NCI-H2171 (cell line): Measurements from ENCODE around the gene LOXL4.

Experiments
- DNase-seq: peaks from one replicate; lab custom pipeline; 2025; lab: John Stamatoyannopoulos, UW

The LOXL4 gene

GRCh38 chr10:98264378-98265065, 3.5 kb downstream of the LOXL4 start:
- no peak for DNase-seq

GRCh38 chr10:98263088-98263487, 4.9 kb downstream of the LOXL4 start:
- no peak for DNase-seq

GRCh38 chr10:98262571-98262970, 5.4 kb downstream of the LOXL4 start:
- no peak for DNase-seq

GRCh38 chr10:98261436-98262277, 6.3 kb downstream of the LOXL4 start:
- DNase-seq, result no peak

DNA sequence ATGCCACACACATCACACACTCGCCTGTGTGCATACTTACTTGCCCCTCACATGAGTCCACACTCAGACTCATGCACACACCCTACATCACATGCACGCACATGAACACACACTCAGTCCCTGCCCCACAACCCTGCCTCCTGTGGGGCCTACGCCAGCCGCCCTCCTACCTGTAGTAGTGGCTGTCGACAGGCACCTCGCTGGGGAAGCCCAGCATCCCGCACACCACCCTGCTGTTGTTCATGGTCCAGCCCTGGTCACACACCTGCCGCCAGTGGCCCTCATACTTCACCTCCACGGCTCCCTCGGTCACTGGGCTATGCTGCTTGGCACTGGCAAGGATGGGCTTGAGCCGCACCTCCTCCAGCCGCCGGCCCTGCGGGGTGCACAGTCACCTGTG, 7.2 kb downstream of the LOXL4 start:
- no peak for DNase-seq

DNA sequence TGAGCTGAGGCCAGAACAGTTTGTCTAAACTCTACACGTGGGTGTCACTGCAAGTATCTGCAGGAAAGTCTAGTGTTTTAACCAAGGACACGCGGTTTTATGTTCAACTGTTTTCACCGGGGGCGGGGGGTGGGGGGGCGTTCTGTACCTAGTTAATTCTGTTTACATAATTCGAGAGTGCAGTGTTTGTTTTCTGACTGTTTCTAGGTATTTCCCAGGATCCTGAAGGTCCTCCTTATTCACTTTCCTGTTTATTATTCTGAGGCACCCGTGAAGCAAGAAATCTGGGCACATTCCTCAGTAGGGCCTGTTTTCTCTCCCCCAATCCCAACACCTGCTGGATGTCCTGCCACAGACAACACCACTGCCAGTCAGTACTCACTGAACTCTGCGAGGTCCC, 7.6 kb downstream of the LOXL4 start:
- no peak for DNase-seq

- DNase-seq, result no peak
Measured at GRCh38 chr10:98259606-98260315, 8.2 kb downstream of the LOXL4 start.

GRCh38 chr10:98258683-98259454, 9.1 kb downstream of the LOXL4 start:
- no peak for DNase-seq

GRCh38 chr10:98257961-98258360, 10.0 kb downstream of the LOXL4 start:
- DNase-seq, result no peak

DNA sequence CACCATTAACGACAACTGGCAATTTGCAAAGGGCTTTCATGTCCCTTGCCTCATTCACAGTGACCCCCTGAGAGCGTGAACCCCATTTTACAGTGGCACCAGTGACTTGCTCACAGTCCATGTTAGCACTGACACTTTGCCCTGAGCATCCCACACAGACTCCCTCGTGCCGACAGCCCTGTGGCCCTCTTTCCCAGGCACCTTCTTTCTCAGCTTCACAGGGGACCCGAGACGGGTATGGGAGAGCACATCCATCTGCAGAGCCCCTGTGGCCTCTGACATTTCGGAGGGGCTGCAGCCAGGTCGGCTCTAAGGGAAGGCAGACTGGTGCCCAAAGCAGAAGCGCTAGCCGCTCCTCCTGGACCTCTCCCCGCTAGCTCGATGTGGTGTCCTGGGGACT, 10.8 kb downstream of the LOXL4 start:
- DNase-seq, result no peak

DNA sequence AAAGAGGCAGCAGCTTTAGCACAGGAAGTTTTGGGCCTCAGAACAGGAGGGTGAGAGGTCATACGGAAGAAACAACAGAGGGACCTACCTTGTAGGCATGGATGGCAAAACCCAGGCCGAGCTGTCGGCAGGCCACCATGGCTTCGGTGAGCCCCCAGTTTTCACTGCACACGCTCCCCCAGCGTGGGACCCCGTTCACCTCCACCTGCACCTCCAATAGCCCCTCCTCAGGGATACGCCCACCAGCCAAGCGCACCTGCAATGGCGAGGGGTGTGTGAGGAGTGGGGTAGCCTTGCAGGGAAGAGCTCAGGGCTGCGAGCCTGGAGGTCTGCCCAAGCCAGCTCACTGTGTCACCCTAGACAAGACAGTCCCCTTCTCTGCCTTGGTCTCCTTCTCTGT, 11.3 kb downstream of the LOXL4 start:
- no peak for DNase-seq

DNA sequence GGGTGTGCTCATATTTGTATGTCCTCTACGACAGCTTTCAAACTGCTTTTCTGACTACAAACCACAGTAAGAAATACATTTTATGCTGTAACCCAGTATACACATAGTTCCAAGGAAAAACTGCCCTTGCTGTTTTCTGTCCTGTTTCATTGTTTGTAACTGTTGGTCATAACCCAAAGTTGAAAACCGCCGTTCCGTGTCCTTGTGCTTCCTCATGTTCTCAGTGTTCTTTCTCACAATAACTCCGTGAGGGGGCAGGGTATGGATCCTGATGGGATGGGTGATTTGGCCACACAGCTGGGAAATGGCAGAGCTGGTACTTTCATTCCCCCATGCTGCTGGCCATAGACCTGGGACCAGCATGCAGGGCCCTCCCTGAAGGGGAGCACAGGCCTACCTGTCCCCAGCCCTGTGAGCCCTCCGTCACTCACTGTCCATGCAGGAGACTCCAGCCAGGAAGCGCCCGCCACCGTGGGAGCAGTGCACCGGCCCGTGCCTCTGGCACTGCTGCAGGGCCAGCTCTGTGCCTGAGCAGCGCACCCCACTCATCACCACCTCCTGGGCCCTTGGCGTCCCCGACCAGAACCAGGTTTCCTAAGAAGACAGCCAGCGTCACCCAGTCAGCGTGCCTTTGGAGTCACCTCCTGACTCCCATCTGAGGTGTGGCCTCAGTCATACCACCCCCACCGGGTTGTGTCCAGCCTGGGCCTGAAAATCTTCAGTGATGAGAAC, 12.7 kb downstream of the LOXL4 start:
- no peak for DNase-seq

DNA sequence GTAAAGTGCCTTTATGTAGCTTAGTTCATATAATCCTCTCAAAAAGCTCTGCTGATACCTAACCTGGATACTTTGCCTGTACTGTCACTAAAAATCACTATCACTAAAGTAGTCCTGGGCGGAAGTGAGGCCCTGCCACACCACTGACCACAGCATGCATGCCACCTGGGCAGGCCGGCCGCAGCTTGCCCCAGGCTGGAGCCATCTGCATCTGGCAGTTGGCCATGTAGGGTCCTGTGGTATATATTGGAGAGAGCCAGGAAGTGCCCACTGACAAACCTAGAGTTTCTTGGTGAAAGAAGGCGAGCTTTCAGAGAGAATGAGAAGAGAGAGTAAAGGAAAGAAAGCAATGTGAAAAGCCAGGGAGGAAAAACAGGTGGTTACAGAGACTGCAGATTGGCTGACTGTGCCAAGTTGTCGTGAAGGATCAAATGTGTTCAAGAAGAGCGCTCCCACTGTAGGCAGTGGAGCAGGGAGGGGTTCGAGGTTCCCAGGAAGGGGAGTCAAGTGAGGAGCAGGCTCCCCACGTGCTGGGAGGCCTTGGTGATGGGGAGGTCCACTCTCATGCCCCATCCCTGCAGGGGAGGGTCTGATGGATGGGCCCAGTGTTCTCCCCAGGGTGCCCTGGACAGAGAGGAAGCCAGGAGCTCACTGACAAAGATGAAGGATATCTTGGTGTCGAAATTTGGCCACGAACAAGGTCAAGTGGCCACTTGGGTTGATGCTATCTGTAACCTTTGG, 13.6 kb downstream of the LOXL4 start:
- DNase-seq, result no peak

DNA sequence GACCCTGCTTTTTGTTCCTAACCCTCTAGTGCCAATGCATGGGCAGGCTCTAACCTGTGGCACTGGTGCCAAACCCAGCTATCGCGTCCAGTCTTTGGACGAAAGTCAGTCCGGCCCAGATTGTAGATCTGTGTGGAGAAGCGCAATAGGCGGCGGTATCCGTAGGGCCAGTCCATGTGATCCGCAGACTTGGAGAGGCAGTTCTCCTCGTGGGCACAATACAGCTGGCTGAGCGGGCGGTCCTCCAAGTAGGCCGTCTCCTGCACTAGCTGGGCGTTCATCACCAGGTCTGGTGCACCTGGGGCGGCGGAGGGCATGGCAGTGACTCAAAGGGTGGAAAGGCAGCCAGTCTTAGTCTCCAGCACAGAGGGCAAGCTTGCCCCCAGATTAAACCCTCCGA, 14.5 kb downstream of the LOXL4 start:
- DNase-seq, result no peak

- DNase-seq, result no peak
Measured at GRCh38 chr10:98252464-98252863, 15.5 kb downstream of the LOXL4 start.

- no peak for DNase-seq
Measured at GRCh38 chr10:98251399-98251798, 16.6 kb downstream of the LOXL4 start.

DNA sequence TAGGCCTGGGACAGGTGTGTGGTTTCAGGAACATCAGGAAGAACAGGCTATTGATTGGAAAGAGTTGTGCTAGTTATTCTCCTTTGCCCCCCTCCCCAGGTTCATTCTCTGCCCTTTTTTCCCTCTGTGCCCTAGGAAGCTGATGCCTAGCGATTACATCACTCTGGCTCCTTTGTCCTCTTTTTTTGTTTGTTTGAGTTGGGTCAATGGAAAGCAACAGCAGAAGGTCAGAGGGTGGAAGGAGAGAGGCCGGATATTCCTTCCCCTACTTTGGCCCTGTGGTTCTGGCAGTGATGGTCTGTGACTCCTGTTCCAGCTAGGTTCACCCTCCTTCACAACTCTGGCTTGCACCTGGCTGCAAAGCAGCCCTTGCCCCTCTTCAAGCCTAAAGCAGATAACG, 18.9 kb downstream of the LOXL4 start:
- no peak for DNase-seq

GRCh38 chr10:98248018-98248417, 20.0 kb downstream of the LOXL4 start:
- DNase-seq, result no peak

GRCh38 chr10:98246911-98247805, 20.8 kb downstream of the LOXL4 start:
- DNase-seq, result peak; percentile 16

DNA sequence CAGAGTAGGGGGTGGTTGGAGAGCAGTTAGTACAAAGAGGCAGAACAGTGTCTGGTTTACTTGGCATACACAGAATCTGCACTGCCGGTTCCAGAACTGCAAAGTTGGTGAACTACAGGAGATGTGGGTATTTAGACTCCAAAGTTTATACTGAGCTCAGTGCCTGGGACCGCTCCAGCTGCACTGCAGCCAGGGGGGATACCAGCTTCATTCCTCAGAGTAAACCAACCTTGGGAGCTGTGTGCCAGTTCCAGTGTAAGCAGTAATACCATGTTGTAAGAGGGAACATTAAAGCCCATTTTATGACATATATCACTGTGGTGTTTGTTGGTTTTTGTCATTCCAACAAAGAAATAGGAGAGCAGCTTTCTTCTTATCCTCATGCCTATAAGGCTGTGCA, 23.4 kb downstream of the LOXL4 start:
- DNase-seq, result no peak
